ENCODE data around the gene ZNF326. TPM values are rescaled to one million over a fixed set of nuclear protein-coding genes. Genes with fewer than 3 reads are reported as not detected.

ZNF326 gene
- total RNA-seq, 2 donors from 2014 or later, result 24.1 to 28.7 TPM

DNA sequence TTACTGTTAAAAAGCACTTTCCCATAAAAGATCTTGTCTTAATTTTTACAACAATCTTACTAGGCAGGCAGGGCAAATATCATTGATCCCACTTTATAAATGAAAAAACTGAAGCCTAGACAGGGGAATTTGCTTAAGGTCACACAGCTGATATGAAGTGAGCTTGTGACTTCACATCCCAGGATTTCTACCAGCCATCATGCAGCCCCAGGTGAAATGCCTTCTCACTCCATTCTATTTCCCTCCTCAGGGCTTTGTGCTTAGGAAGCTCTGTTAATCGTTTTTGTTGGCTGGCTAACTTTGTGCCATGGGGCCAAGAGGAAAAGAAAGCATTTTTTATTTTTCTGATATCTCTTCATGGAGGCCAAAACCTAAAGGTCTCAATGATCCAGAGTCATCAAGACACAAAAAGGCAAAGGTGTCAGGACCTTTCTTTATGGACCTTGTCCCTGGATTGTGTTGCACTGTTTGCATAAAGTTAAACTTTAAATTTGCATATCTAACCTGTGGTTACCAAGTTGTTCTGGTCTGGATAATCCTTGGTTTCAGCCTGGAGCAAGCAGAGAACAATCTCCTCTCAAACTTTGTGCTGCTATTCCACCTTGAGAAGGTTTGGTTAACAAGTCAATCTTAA is 44.8 kb upstream of the ZNF326 start:
- TF ChIP-seq CTCF (IDR thresholded peaks at IDR 0.05) (no peak), POLR2A (IDR thresholded peaks at IDR 0.05) (no peak)
- 0 to 5% methylated on average over 1 of the region's 1 CpG for WGBS, 2 donors
- Histone ChIP-seq H3K36me3 (replicated peaks in 1 of 2; ENCODE audit: insufficient read depth in 1 of 2, low read depth in 2 of 2) (no peaks in the 10 kb centered on the region), H3K9me3 (no peaks in the 10 kb centered on the region), H3K27me3 (no peaks in the 10 kb centered on the region), H3K4me3 (no peak overlapping the region), H3K27ac (no peak overlapping the region), H3K4me1 (peaks cover 12% of the 10 kb centered on the region)
- intact Hi-C loops (cut with DNase I), result no loop called here
- DNase-seq (no peak), ATAC-seq (no peak)

GRCh38 chr1:89950703-89951102 is 44.2 kb upstream of the ZNF326 start:
- peaks cover 12% of the 10 kb centered on the region for H3K4me1 ChIP-seq
- TF ChIP-seq POLR2A (IDR thresholded peaks at IDR 0.05) (no peak), CTCF (IDR thresholded peaks at IDR 0.05) (no peak)
- no peaks in the 10 kb centered on the region for H3K27me3 ChIP-seq
- 87 to 90% methylated on average over 2 of the region's 2 CpGs for WGBS, 2 donors
- H3K9me3 ChIP-seq, result no peaks in the 10 kb centered on the region
- no peak overlapping the region for H3K27ac ChIP-seq
- intact Hi-C loops (cut with DNase I), result no loop called here
- no peaks in the 10 kb centered on the region for H3K36me3 ChIP-seq (replicated peaks in 1 of 2; ENCODE audit: insufficient read depth in 1 of 2, low read depth in 2 of 2)
- no peak overlapping the region for H3K4me3 ChIP-seq
- ATAC-seq (no peak), DNase-seq (no peak)

GRCh38 chr1:89951766-89952604 is 42.9 kb upstream of the ZNF326 start:
- no peak overlapping the region for H3K27ac ChIP-seq
- no peaks in the 10 kb centered on the region for H3K9me3 ChIP-seq
- intact Hi-C loops (cut with DNase I), result no loop called here
- no peak for DNase-seq
- H3K4me1 ChIP-seq, result peaks cover 12% of the 10 kb centered on the region
- H3K4me3 ChIP-seq, result no peak overlapping the region
- TF ChIP-seq POLR2A (IDR thresholded peaks at IDR 0.05), result no peak
- no peak for TF ChIP-seq CTCF (IDR thresholded peaks at IDR 0.05)
- no peak for ATAC-seq
- H3K27me3 ChIP-seq, result no peaks in the 10 kb centered on the region
- no peaks in the 10 kb centered on the region for H3K36me3 ChIP-seq (replicated peaks in 1 of 2; ENCODE audit: insufficient read depth in 1 of 2, low read depth in 2 of 2)
- 89 to 90% methylated on average over 5 of the region's 5 CpGs for WGBS, 2 donors

- Histone ChIP-seq H3K9me3 (no peaks in the 10 kb centered on the region), H3K27me3 (no peaks in the 10 kb centered on the region), H3K4me1 (peaks cover 12% of the 10 kb centered on the region), H3K4me3 (no peak overlapping the region), H3K27ac (no peak overlapping the region), H3K36me3 (replicated peaks in 1 of 2; ENCODE audit: insufficient read depth in 1 of 2, low read depth in 2 of 2) (no peaks in the 10 kb centered on the region)
- 93 to 98% methylated on average over 2 of the region's 2 CpGs for WGBS, 2 donors
- no peak for DNase-seq
- TF ChIP-seq POLR2A (IDR thresholded peaks at IDR 0.05) (no peak), CTCF (IDR thresholded peaks at IDR 0.05) (no peak)
- intact Hi-C loops (cut with DNase I), result no loop called here
- ATAC-seq, result no peak
These were observed 42.2 kb upstream of the ZNF326 start for GRCh38 chr1:89952605-89953130.
